K562 (cell line): Measurements from ENCODE around the gene MEGF11. TPM values are rescaled to one million over a fixed set of nuclear protein-coding genes. Genes with fewer than 3 reads are reported as not detected.

ENCODE experiments used
- ATAC-seq: fragments of 200-7000 bp; cut with Tn5 transposase; 3 replicates; pipeline ENCODE4 v1.9.1; 2020; ENCODE audit warnings: moderate library complexity
- BruUV-seq: library from RNA; stranded (reverse); fragments of 400-500 nt; replicated peaks from 2 replicates; lab custom pipeline; 2021; lab: Mats Ljungman, UMichigan
- CTCF ChIA-PET: fragments of 300-600 bp; formaldehyde crosslinking; extraction: SDS; loops from one replicate; lab custom pipeline; 2021; ENCODE audit warnings: low intra/inter-chr PET ratio; lab: Yijun Ruan, JAX
- POLR2A ChIA-PET: fragments of 300-600, 350-650 bp; sonication (Branson Sonifier 250); formaldehyde crosslinking; extraction: SDS; loops from one replicate; lab custom pipeline; 2021; ENCODE audit warnings: antibody characterized with exemption, inconsistent platforms; lab: Yijun Ruan, JAX
- DNase-seq, 4 experiments: peaks; one replicate each; pipeline versions ENCODE4 v3.0.0 to v3.0.0-alpha.2; 2011 to 2018; ENCODE audit warnings: low spot score in 3 of 4, mixed read lengths in 3 of 4; ENCODE audit errors: extremely low read depth in 1 of 4
- FAIRE-seq: peaks from 2 replicates; lab custom pipeline; 2011; peaks lifted over from hg19 to GRCh38; lab: Jason Lieb, UNC
- H2AFZ ChIP-seq: 2 replicates; pipeline ENCODE4 v1.6.0; 2011; ENCODE audit warnings: low read depth, low read length, control low read depth, inconsistent platforms
- H3K27ac ChIP-seq: fragments of 200-600 bp; 3 replicates; pipeline ENCODE4 v1.8.0; 2011; ENCODE audit warnings: low read depth, mild to moderate bottlenecking, control low read depth, inconsistent platforms, low read length, moderate library complexity, mixed read lengths; ENCODE audit errors: extremely low read depth
- H3K27me3 ChIP-seq, 2 experiments: fragments of 300-600 bp in 1 of 2; 2 replicates in 1 of 2; 3 replicates in 1 of 2; pipeline versions ENCODE4 v1.6.0 to v1.8.0; 2011; ENCODE audit warnings: inconsistent platforms in 2 of 2, low read length in 2 of 2, mild to moderate bottlenecking in 1 of 2, mixed read lengths in 1 of 2, moderate library complexity in 1 of 2; ENCODE audit not compliant: control insufficient read depth in 2 of 2, insufficient read depth in 2 of 2
- H3K36me3 ChIP-seq: fragments of 300-600 bp; 3 replicates; pipeline ENCODE4 v1.8.0; 2011; ENCODE audit warnings: mild to moderate bottlenecking, low read length, inconsistent platforms; ENCODE audit not compliant: control insufficient read depth, insufficient read depth
- H3K4me1 ChIP-seq, 2 experiments: fragments of 200-600 bp in 1 of 2; replicated peaks in 1 of 2; 2 replicates in 1 of 2; 3 replicates in 1 of 2; pipeline versions ENCODE4 v1.5.1 to v1.8.0; 2011; ENCODE audit warnings: inconsistent platforms in 2 of 2, low read length in 2 of 2, mild to moderate bottlenecking in 1 of 2, mixed read lengths in 1 of 2, moderate library complexity in 1 of 2; ENCODE audit not compliant: control insufficient read depth in 2 of 2, insufficient read depth in 2 of 2
- H3K4me2 ChIP-seq: 2 replicates; pipeline ENCODE4 v1.6.1; 2011; ENCODE audit warnings: low read length, control low read depth, inconsistent platforms, mixed read lengths; ENCODE audit not compliant: insufficient read depth
- H3K4me3 ChIP-seq: fragments of 200-600 bp; sonication (generic), shearing (Covaris generic); 2 replicates; pipeline ENCODE4 v1.5.1; 2016; ENCODE audit warnings: control low read depth, inconsistent platforms
- H3K79me2 ChIP-seq: fragments of 200-600 bp; 3 replicates; pipeline ENCODE4 v1.8.0; 2011; ENCODE audit warnings: low read length, inconsistent platforms; ENCODE audit not compliant: control insufficient read depth, insufficient read depth
- H3K9ac ChIP-seq, 2 experiments: 2 replicates each; pipeline versions ENCODE4 v1.6.0 to v1.6.1; 2011; ENCODE audit warnings: low read depth in 2 of 2, low read length in 2 of 2, control low read depth in 1 of 2, inconsistent platforms in 1 of 2, mild to moderate bottlenecking in 1 of 2, mixed read lengths in 1 of 2; ENCODE audit not compliant: insufficient read depth in 1 of 2
- H3K9me1 ChIP-seq: one replicate; pipeline ENCODE4 v1.6.0; 2011; ENCODE audit warnings: inconsistent platforms, mild to moderate bottlenecking, low read length, moderate library complexity; ENCODE audit not compliant: control insufficient read depth, insufficient read depth
- H3K9me3 ChIP-seq: replicated peaks from 2 replicates; pipeline ENCODE4 v1.5.1; 2011; ENCODE audit warnings: low read depth, low read length, inconsistent platforms; ENCODE audit not compliant: control insufficient read depth, insufficient read depth
- H4K20me1 ChIP-seq: replicated peaks from 2 replicates; pipeline ENCODE4 v1.6.1; 2011; ENCODE audit warnings: low read length, inconsistent platforms, mixed read lengths; ENCODE audit not compliant: control insufficient read depth, insufficient read depth
- BCOR ChIP-seq: fragments of 450-650 bp; IDR thresholded peaks from 2 replicates; pipeline ENCODE4 v1.6.1; 2016
- DMBX1 ChIP-seq: fragments of 250-450 bp; sonication (Bioruptor Pico); IDR thresholded peaks from 2 replicates; pipeline ENCODE4 v1.8.0; 2022; ENCODE audit warnings: inconsistent platforms, mild to moderate bottlenecking, moderate library complexity, borderline replicate concordance
- EP300 ChIP-seq: IDR thresholded peaks from 2 replicates; pipeline ENCODE4 v1.6.1; 2012; ENCODE audit warnings: low read length, improper control_type of control experiment
- ETV6 ChIP-seq, 3 experiments: fragments of 150-350 bp in 1 of 3; sonication (generic) in 1 of 3; formaldehyde crosslinking in 1 of 3; IDR thresholded peaks; 2 replicates each; pipeline versions ENCODE4 v1.6.1 to v1.8.0; 2014 to 2022; ENCODE audit warnings: borderline replicate concordance in 2 of 3, low read depth in 2 of 3, antibody characterized with exemption in 1 of 3, low read length in 1 of 3, mild to moderate bottlenecking in 1 of 3, missing genetic modification reagents in 1 of 3
- FOXK2 ChIP-seq, 2 experiments: fragments of 450-650 bp; IDR thresholded peaks in 1 of 2; conservative IDR thresholded peaks in 1 of 2; 2 replicates each; pipeline ENCODE4 v1.6.1; 2016; ENCODE audit warnings: low read depth in 2 of 2, mild to moderate bottlenecking in 1 of 2
- HMG20B ChIP-seq: fragments of 250-450 bp; sonication (Bioruptor Pico); IDR thresholded peaks from 2 replicates; pipeline ENCODE4 v1.5.0; 2021; ENCODE audit warnings: mild to moderate bottlenecking
- IRF2 ChIP-seq: sonication (generic); formaldehyde crosslinking; IDR thresholded peaks from 2 replicates; pipeline ENCODE4 v1.8.1; 2022; ENCODE audit warnings: mild to moderate bottlenecking, missing genetic modification reagents
- NONO ChIP-seq, 2 experiments: fragments of 200-400 bp in 1 of 2; fragments of 450-650 bp in 1 of 2; formaldehyde crosslinking in 1 of 2; IDR thresholded peaks; 2 replicates each; pipeline ENCODE4 v1.6.1; 2017; ENCODE audit warnings: low read depth in 2 of 2, mild to moderate bottlenecking in 2 of 2, moderate library complexity in 2 of 2, low read length in 1 of 2
- RFX5 ChIP-seq: IDR thresholded peaks from 2 replicates; pipeline ENCODE4 v1.6.1; 2011; ENCODE audit warnings: low read depth, mild to moderate bottlenecking, improper control_type of control experiment, low read length
- SLC30A9 ChIP-seq: fragments of 250-450 bp; sonication (Bioruptor Pico); IDR thresholded peaks from 2 replicates; pipeline ENCODE4 v1.8.0; 2022; ENCODE audit warnings: mild to moderate bottlenecking, moderate library complexity
- SREBF2 ChIP-seq: sonication (generic); formaldehyde crosslinking; IDR thresholded peaks from 2 replicates; pipeline ENCODE4 v1.4.0; 2020; ENCODE audit warnings: mild to moderate bottlenecking, missing genetic modification reagents
- TFAP4 ChIP-seq: sonication (generic); formaldehyde crosslinking; IDR thresholded peaks from 2 replicates; pipeline ENCODE4 v1.8.0; 2022; ENCODE audit warnings: missing genetic modification reagents, mild to moderate bottlenecking, moderate library complexity, borderline replicate concordance
- ZNF146 ChIP-seq: IDR thresholded peaks from one replicate; pipeline ENCODE4 v1.6.1; 2018; ENCODE audit warnings: missing compliant biosample characterization; ENCODE audit not compliant: unreplicated experiment
- ZNF274 ChIP-seq: IDR thresholded peaks from 2 replicates; pipeline ENCODE4 v1.6.1; 2011; ENCODE audit warnings: low read depth, mild to moderate bottlenecking, low read length, moderate library complexity, borderline replicate concordance
- ZNF3 ChIP-seq: fragments of 250-450 bp; sonication (Bioruptor Pico); IDR thresholded peaks from 2 replicates; pipeline ENCODE4 v1.5.0; 2021; ENCODE audit warnings: mild to moderate bottlenecking, moderate library complexity
- ZNF57 ChIP-seq: fragments of 450-650 bp; formaldehyde crosslinking; IDR thresholded peaks from 2 replicates; pipeline ENCODE4 v1.4.0; 2020; ENCODE audit warnings: mild to moderate bottlenecking, moderate library complexity
- ZNF584 ChIP-seq: fragments of 200-800 bp; sonication (Bioruptor generic); IDR thresholded peaks from 2 replicates; pipeline ENCODE4 v1.6.1; 2016; ENCODE audit warnings: low read depth, mild to moderate bottlenecking, missing genetic modification characterization, missing compliant biosample characterization
- WGBS: fragments of 100-300 bp; shearing (Covaris generic); methylation state at CpG from one replicate; pipeline ENCODE4 v1.1.6; 2016; ENCODE audit warnings: low coverage, mixed read lengths; ENCODE audit not compliant: insufficient coverage; ENCODE audit errors: missing lambda C conversion rate; 5-methylcytosine and 5-hydroxymethylcytosine counted together
- in situ Hi-C: fragments of 300-500 bp; cut with MboI; formaldehyde crosslinking; loops from 4 replicates; pipeline ENCODE4 v1.15.0; 2018; ENCODE audit warnings: inconsistent platforms, mixed read lengths
- intact Hi-C: fragments of 100-400 bp; cut with micrococcal nuclease; formaldehyde crosslinking; loops from 2 replicates; pipeline ENCODE4 v1.14.2; 2022
- polyA plus RNA-seq, 8 experiments: library from polyadenylated mRNA; depleted of rRNA in 4 of 8; stranded (reverse) in 5 of 8; unstranded in 3 of 8; fragments of >200 nt; fragmentation: Nextera tagmentation in 2 of 8; fragmentation: Illumina TruSeq in 1 of 8; extraction: Ambion mirVana in 2 of 8; extraction: Trizol in 1 of 8; gene quantifications; 2 replicates each; pipeline versions ENCODE4 v1.2.1 to v1.2.3, GENCODE V29; 2011 to 2014; ENCODE audit warnings: inconsistent platforms in 1 of 8, missing spikeins in 1 of 8
- total RNA-seq, 7 experiments: library from RNA; depleted of rRNA in 6 of 7; stranded (reverse); fragments of >200 nt in 6 of 7; fragmentation: Illumina TruSeq in 2 of 7; extraction: Trizol in 2 of 7; gene quantifications; 2 replicates each; pipeline versions ENCODE4 v1.2.1 to v1.2.3, GENCODE V29; 2011 to 2021; ENCODE audit warnings: low replicate concordance in 1 of 7
- TF ChIP-seq, protein P1 (sequence below): fragments of 250-450 bp; sonication (Bioruptor Pico); IDR thresholded peaks from 2 replicates; pipeline ENCODE4 v1.5.0; 2021; ENCODE audit warnings: mild to moderate bottlenecking, moderate library complexity
- TF ChIP-seq, protein P2 (sequence below): sonication (generic); formaldehyde crosslinking; IDR thresholded peaks from 2 replicates; pipeline ENCODE4 v1.8.0; 2022; ENCODE audit warnings: mild to moderate bottlenecking, missing genetic modification reagents

The MEGF11 gene
- total and polyA plus RNA-seq, 9 of the 15 experiments (the other 6 are each of a cell fraction or from before 2014, with no cell fraction given): 0.06 to 0.23 (median 0.20) TPM; not detected in 6

DNA sequence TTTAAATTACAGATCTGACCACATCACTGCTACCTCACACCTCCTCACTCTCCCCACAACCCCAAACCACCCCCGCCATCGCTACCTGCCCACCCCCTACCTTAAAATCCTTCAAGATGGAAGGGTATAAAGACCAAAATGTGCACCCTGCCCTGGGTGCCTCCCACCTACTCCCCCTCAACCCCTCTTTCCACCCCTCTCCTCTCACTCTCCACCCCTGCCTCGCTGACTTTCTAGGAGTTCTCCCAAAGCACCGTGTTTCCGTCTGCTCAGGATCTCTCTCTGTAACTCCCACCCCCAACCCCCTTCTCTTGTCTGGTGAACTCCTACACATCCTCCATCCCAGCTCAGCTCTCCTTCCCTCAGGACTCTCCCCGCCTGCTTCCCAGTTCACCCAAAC lies 69.1 kb downstream of the MEGF11 start:
- H3K27me3 ChIP-seq: peaks cover 34 to 67% of the 10 kb centered on the region in 2 experiments
- WGBS: 3% methylated on average over 4 of the region's 6 CpGs
- ATAC-seq (no peak), DNase-seq (no peak), FAIRE-seq (no peak)
- no peak overlapping the region for H3K4me2 ChIP-seq
- no peaks in the 10 kb centered on the region for H3K36me3 ChIP-seq
- intact Hi-C loops: no loop called here
- H3K4me1 ChIP-seq: no peaks in the 10 kb centered on the region
- CTCF ChIA-PET: no interaction called here
- H3K9ac ChIP-seq: no peak overlapping the region
- H4K20me1 ChIP-seq: no peaks in the 10 kb centered on the region
- TF ChIP-seq NONO (IDR thresholded peaks at IDR 0.05; ENCODE audit: low read depth in 2 of 2, low read length in 1 of 2) (no peak), SLC30A9 (CRISPR knock-in tag) (no peak), ZNF3 (CRISPR knock-in tag) (no peak), ZNF274 (no peak), ZNF584 (CRISPR knock-in tag) (no peak), TFAP4 (CRISPR knock-in tag) (no peak), IRF2 (CRISPR knock-in tag) (no peak), FOXK2 (conservative IDR thresholded peaks at IDR 0.05 in 1 of 2, IDR thresholded peaks at IDR 0.05 in 1 of 2; ENCODE audit: low read depth in 2 of 2) (no peak), SREBF2 (CRISPR knock-in tag) (no peak), ETV6 (IDR thresholded peaks at IDR 0.05; ENCODE audit: borderline replicate concordance in 1 of 2, low read depth in 2 of 2, low read length in 1 of 2) (no peak), ETV6 (CRISPR knock-in tag; IDR thresholded peaks at IDR 0.05; ENCODE audit: borderline replicate concordance) (no peak), BCOR (no peak), RFX5 (no peak), HMG20B (no peak), ZNF57 (no peak), EP300 (no peak), ZNF146 (CRISPR knock-in tag) (no peak), DMBX1 (CRISPR knock-in tag) (no peak)
- TF ChIP-seq, protein P1, sequence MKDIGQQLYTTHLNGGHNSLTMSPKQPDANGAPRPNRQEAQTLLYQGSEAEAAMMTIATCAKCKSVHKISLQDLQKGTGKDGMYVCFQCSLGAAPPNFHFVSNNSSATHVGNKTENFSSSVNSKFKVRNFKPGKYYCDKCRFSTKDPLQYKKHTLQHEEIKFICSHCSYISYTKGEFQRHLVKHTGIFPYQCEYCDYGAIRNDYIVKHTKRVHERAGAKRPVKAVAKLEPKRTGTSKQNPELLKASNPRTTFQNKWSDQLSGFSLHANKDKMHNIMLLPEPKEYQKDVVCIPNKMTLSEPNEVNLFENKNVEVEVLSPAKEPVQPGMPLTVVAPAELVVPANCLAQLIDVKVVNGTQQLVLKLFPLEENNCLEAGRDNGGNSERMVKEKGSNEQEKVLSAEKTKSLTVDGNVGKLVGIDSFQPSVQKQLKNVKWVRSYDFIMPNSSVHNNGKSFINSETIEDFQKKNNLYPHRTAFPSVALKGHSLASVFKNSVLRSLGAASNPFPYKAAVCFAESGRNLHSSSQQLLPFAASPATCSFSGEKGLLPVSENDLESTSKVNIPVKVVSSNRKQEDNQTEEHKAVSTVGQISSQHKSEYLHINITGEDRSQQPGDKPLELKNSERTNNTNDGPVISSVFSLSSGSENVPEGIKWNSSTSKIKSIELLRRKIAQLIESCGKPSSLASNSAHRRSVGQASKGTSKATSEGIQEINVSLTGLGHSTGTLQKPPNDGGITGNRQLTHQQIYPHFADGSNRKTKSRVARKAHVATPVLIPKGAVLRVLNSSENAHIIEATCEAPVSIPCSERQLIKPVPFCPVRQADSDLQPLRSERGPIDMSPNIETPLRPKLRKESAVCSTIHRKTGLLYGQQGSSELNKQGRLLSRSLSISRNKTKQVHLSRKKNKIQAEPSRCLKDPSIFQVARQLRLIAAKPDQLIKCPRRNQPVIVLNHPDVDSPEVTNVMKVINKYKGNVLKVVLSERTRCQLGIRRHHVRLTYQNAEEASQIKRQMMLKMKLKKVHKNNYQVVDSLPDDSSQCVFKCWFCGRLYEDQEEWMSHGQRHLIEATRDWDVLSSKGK (CRISPR knock-in tag): no peak
- TF ChIP-seq, protein P2, sequence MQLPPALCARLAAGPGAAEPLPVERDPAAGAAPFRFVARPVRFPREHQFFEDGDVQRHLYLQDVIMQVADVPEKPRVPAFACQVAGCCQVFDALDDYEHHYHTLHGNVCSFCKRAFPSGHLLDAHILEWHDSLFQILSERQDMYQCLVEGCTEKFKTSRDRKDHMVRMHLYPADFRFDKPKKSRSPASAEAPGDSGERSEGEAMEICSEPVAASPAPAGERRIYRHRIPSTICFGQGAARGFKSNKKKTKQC (CRISPR knock-in tag): no peak
- no peak overlapping the region for H3K27ac ChIP-seq
- H3K9me1 ChIP-seq: no peaks in the 10 kb centered on the region
- no peak overlapping the region for H2AFZ ChIP-seq
- BruUV-seq: no TSS peak
- H3K79me2 ChIP-seq: no peaks in the 10 kb centered on the region
- H3K4me3 ChIP-seq: no peak overlapping the region
- no peaks in the 10 kb centered on the region for H3K9me3 ChIP-seq
- in situ Hi-C loops: no loop called here
- POLR2A ChIA-PET: no interaction called here
